Lung (tissue), 12 donors: ENCODE measurements around the gene NPPC. TPM values are rescaled to one million over a fixed set of nuclear protein-coding genes. Genes with fewer than 3 reads are reported as not detected.

Experiments
- ATAC-seq: fragments of 200-7000 bp; cut with Tn5 transposase; one replicate; pipeline ENCODE4 v1.9.1; 2020; ENCODE audit warnings: moderate number of reproducible peaks; ENCODE audit not compliant: insufficient read depth, low FRiP score
- DNase-seq, 3 donors: peaks; one replicate each; pipeline ENCODE4 v3.0.0-alpha.2; 2013 to 2017
- H3K27ac ChIP-seq, 2 donors: one replicate each; pipeline ENCODE4 v1.5.1; 2013; ENCODE audit warnings: mild to moderate bottlenecking in 2 of 2, moderate library complexity in 2 of 2, control low read depth in 1 of 2, inconsistent platforms in 1 of 2, low read depth in 1 of 2, low read length in 1 of 2
- H3K27me3 ChIP-seq, 3 donors: one replicate each; pipeline ENCODE4 v1.5.1; 2013; ENCODE audit warnings: low read length in 2 of 3; ENCODE audit not compliant: control insufficient read depth in 3 of 3, insufficient read depth in 3 of 3
- H3K36me3 ChIP-seq, 4 donors: one replicate each; pipeline ENCODE4 v1.5.1; 2013; ENCODE audit warnings: low read length in 4 of 4, mild to moderate bottlenecking in 1 of 4, moderate library complexity in 1 of 4; ENCODE audit not compliant: control insufficient read depth in 4 of 4, insufficient read depth in 4 of 4
- H3K4me1 ChIP-seq, 5 donors: one replicate each; pipeline ENCODE4 v1.5.1; 2013; ENCODE audit warnings: low read length in 5 of 5, mild to moderate bottlenecking in 2 of 5, moderate library complexity in 1 of 5; ENCODE audit not compliant: control insufficient read depth in 5 of 5, insufficient read depth in 5 of 5
- H3K4me3 ChIP-seq: one replicate; pipeline ENCODE4 v1.5.1; 2013; ENCODE audit warnings: mild to moderate bottlenecking, control low read depth, moderate library complexity
- H3K9ac ChIP-seq, 2 donors: one replicate each; pipeline ENCODE4 v1.5.1; 2013; ENCODE audit warnings: low read length in 2 of 2, control low read depth in 1 of 2; ENCODE audit not compliant: insufficient read depth in 1 of 2
- H3K9me3 ChIP-seq, 4 donors: one replicate each; pipeline ENCODE4 v1.5.1; 2013; ENCODE audit warnings: low read length in 3 of 4, mild to moderate bottlenecking in 1 of 4, moderate library complexity in 1 of 4; ENCODE audit not compliant: control insufficient read depth in 4 of 4, insufficient read depth in 3 of 4
- WGBS, 2 donors: extraction: QIAGEN DNeasy Blood & Tissue Kit; methylation state at CpG; one replicate each; pipeline ENCODE4 v1.1.7; 2013; 5-methylcytosine and 5-hydroxymethylcytosine counted together
- polyA plus RNA-seq, 2 donors: library from polyadenylated mRNA; stranded (reverse); fragments of 200-250 nt; gene quantifications; one replicate each; pipeline ENCODE4 v1.2.1, GENCODE V29; 2013
- total RNA-seq, 2 donors: library from RNA; depleted of rRNA in 1 of 2; stranded (reverse); fragments of >200 nt in 1 of 2; gene quantifications; one replicate each; pipeline ENCODE4 v1.2.1, GENCODE V29; 2014 to 2021
- TF ChIP-seq, protein P1 (sequence below): IDR thresholded peaks from 2 replicates; pipeline ENCODE4 v1.5.1; 2012; ENCODE audit warnings: mild to moderate bottlenecking; ENCODE audit errors: control extremely low read depth, extremely low read depth
- donor health status: control.
- donor health status: control.
- donor health status: Bipolar disorder and iron deficiency.
- donor health status: healthy.
- donor health status: DM: yes; HTN: yes; CAD: no.

NPPC gene
- total and polyA plus RNA-seq, 4 donors, result 0.77 to 0.94 TPM; not detected in 2

DNA sequence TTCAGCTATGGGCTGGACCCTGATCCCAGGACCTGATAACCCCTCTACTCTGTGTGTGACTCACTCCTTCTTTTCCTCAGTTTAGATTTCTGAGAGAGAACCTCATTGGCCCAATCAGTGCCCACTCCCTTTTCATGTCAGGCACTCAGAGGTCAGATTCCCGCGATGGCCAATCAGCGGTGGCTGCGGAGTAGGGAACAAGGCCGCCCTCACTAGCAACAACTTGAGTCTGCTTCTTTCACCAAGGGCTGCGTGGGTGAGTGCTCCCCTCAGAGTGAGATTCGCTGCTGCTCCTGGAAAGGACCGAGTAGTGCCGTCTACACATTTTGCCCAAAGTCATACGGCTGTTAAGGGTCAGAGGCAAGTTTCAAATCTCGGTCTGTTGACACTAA, 34.7 kb downstream of the NPPC start:
- no peak overlapping the region for H3K27ac ChIP-seq
- no peak overlapping the region for H3K9ac ChIP-seq
- TF ChIP-seq, protein P1, sequence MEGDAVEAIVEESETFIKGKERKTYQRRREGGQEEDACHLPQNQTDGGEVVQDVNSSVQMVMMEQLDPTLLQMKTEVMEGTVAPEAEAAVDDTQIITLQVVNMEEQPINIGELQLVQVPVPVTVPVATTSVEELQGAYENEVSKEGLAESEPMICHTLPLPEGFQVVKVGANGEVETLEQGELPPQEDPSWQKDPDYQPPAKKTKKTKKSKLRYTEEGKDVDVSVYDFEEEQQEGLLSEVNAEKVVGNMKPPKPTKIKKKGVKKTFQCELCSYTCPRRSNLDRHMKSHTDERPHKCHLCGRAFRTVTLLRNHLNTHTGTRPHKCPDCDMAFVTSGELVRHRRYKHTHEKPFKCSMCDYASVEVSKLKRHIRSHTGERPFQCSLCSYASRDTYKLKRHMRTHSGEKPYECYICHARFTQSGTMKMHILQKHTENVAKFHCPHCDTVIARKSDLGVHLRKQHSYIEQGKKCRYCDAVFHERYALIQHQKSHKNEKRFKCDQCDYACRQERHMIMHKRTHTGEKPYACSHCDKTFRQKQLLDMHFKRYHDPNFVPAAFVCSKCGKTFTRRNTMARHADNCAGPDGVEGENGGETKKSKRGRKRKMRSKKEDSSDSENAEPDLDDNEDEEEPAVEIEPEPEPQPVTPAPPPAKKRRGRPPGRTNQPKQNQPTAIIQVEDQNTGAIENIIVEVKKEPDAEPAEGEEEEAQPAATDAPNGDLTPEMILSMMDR, result no peak
- no peaks in the 10 kb centered on the region for H3K27me3 ChIP-seq
- DNase-seq (no peak), ATAC-seq (no peak)
- no peaks in the 10 kb centered on the region for H3K36me3 ChIP-seq
- WGBS, 2 donors, result 83 to 92% methylated on average over 11 of the region's 11 CpGs
- peaks cover 0 to 1% (median 0%) of the 10 kb centered on the region in 4 donors for H3K9me3 ChIP-seq
- H3K4me1 ChIP-seq, result no peaks in the 10 kb centered on the region
- no peak overlapping the region for H3K4me3 ChIP-seq

DNA sequence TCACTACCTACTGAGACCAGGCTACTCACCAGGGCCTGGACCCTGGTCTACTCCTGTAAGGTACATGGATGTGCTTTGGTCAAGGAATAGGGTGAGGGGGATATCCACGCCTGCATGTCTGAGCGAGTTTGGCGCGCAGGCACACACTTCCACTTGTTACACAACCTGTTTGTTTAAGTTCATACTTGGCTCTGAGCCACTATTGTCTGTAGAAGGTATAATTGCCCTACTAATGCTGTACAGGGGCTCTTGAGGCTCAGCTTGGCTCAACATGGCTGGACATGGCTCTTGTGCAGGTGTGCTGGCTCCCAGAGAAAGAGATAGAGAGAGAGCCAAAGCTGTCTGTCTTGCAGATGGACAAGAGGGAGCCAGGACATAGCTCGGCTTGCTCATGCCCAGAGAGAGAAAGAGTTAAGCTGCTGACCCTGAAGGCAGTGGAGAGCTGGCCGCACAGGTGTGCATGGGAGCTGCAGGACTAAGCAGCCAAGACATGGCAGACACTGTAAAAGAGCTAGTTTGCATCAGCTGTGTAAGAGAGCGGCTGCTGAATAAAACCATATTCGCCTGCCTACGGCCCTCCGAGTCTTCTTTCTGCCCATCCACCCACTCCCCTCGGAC, 35.2 kb downstream of the NPPC start:
- Histone ChIP-seq H3K4me1 (no peaks in the 10 kb centered on the region), H3K4me3 (no peak overlapping the region), H3K9ac (no peak overlapping the region), H3K9me3 (peaks cover 0 to 5% (median 0%) of the 10 kb centered on the region in 4 donors), H3K27ac (no peak overlapping the region), H3K27me3 (peaks cover 0 to 2% (median 0%) of the 10 kb centered on the region in 3 donors), H3K36me3 (no peaks in the 10 kb centered on the region)
- 69 to 74% methylated on average over 11 of the region's 11 CpGs for WGBS, 2 donors
- peak; percentile 10 to 32 (median 19) for DNase-seq
- TF ChIP-seq, protein P1, result no peak
- no peak for ATAC-seq

DNA sequence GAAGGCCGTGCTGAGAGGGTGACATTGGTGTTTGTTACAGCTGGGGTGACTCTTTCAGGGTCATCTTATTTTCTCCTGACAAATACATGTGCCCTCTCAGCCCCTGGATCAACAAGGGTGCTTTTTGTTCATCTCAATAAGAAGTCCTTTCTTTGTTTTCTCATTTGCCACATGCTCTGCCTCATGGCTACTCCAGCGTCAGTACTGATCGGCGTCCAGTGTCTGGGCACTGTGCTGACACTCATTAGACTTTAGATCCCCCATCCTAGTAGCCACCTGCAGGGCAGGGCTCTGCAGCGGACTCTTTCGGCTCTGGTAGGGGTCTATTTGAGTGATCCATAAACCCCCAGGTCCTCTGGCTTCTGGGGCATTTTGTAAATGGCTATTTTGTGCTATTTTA, 38.4 kb downstream of the NPPC start:
- peaks cover 0 to 2% (median 0%) of the 10 kb centered on the region in 3 donors for H3K27me3 ChIP-seq
- no peaks in the 10 kb centered on the region for H3K36me3 ChIP-seq
- no peak overlapping the region for H3K9ac ChIP-seq
- DNase-seq (no peak), ATAC-seq (no peak)
- TF ChIP-seq, protein P1, result no peak
- H3K9me3 ChIP-seq, result peaks cover 0 to 6% (median 0%) of the 10 kb centered on the region in 4 donors
- no peak overlapping the region for H3K27ac ChIP-seq
- 92 to 97% methylated on average over 6 of the region's 6 CpGs for WGBS, 2 donors
- H3K4me3 ChIP-seq, result no peak overlapping the region
- H3K4me1 ChIP-seq, result peaks cover 0 to 4% (median 0%) of the 10 kb centered on the region in 5 donors
